Mesendoderm (in vitro differentiated cells): ENCODE results near the gene TMEM190.

Experiments
- DNase-seq: peaks from one replicate; pipeline ENCODE4 v3.0.0; 2013
- H2AK5ac ChIP-seq: 2 replicates; pipeline ENCODE4 v1.6.1; 2013; ENCODE audit warnings: low read length, inconsistent platforms
- H2BK120ac ChIP-seq: 2 replicates; pipeline ENCODE4 v1.6.1; 2013; ENCODE audit warnings: low read depth, mild to moderate bottlenecking, low read length, moderate library complexity, mixed read lengths
- H2BK15ac ChIP-seq: replicated peaks from 2 replicates; pipeline ENCODE4 v1.6.1; 2013; ENCODE audit warnings: low read depth, mild to moderate bottlenecking, moderate library complexity
- H2BK5ac ChIP-seq: 2 replicates; pipeline ENCODE4 v1.6.1; 2013; ENCODE audit warnings: low read length, inconsistent platforms
- H3K18ac ChIP-seq: 2 replicates; pipeline ENCODE4 v1.6.1; 2013; ENCODE audit warnings: mild to moderate bottlenecking, low read length, mixed read lengths
- H3K23ac ChIP-seq: one replicate; pipeline ENCODE4 v1.6.1; 2013; ENCODE audit warnings: low read length
- H3K27ac ChIP-seq: 2 replicates; pipeline ENCODE4 v1.5.1; 2013; ENCODE audit warnings: low read depth, mild to moderate bottlenecking, inconsistent platforms, low read length, moderate library complexity
- H3K27me3 ChIP-seq: 2 replicates; pipeline ENCODE4 v1.6.1; 2013; ENCODE audit warnings: low read length, control low read depth, mild to moderate bottlenecking, inconsistent platforms; ENCODE audit not compliant: insufficient read depth, poor library complexity
- H3K36me3 ChIP-seq: 2 replicates; pipeline ENCODE4 v1.6.1; 2013; ENCODE audit warnings: low read length, inconsistent platforms; ENCODE audit not compliant: control insufficient read depth, insufficient read depth
- H3K4ac ChIP-seq: one replicate; pipeline ENCODE4 v1.6.1; 2013; ENCODE audit warnings: low read depth, mild to moderate bottlenecking, low read length, moderate library complexity
- H3K4me1 ChIP-seq: 2 replicates; pipeline ENCODE4 v1.6.1; 2013; ENCODE audit warnings: low read depth, low read length, inconsistent platforms; ENCODE audit not compliant: control insufficient read depth
- H3K4me2 ChIP-seq: 2 replicates; pipeline ENCODE4 v1.6.1; 2013; ENCODE audit warnings: low read length
- H3K4me3 ChIP-seq: 2 replicates; pipeline ENCODE4 v1.5.1; 2013; ENCODE audit warnings: mild to moderate bottlenecking, low read length
- H3K56ac ChIP-seq: one replicate; pipeline ENCODE4 v1.6.1; 2013; ENCODE audit warnings: low read length
- H3K79me1 ChIP-seq: 2 replicates; pipeline ENCODE4 v1.6.1; 2013; ENCODE audit warnings: low read length, inconsistent platforms
- H3K79me2 ChIP-seq: 2 replicates; pipeline ENCODE4 v1.6.1; 2013; ENCODE audit warnings: mild to moderate bottlenecking, low read length; ENCODE audit not compliant: control insufficient read depth, insufficient read depth
- H3K9ac ChIP-seq: 2 replicates; pipeline ENCODE4 v1.6.1; 2013; ENCODE audit warnings: low read length, inconsistent platforms
- H4K5ac ChIP-seq: one replicate; pipeline ENCODE4 v1.6.1; 2013; ENCODE audit warnings: low read length
- H4K8ac ChIP-seq: one replicate; pipeline ENCODE4 v1.6.1; 2013; ENCODE audit warnings: low read depth, mild to moderate bottlenecking, control low read depth, low read length, moderate library complexity
- WGBS: extraction: QIAGEN DNeasy Blood & Tissue Kit; methylation state at CpG from one replicate; pipeline ENCODE4 v1.1.7; 2013; ENCODE audit warnings: low lambda C conversion rate, missing lambda C conversion rate; ENCODE audit not compliant: insufficient coverage; ENCODE audit errors: extremely low coverage; 5-methylcytosine and 5-hydroxymethylcytosine counted together

TMEM190 gene

DNA sequence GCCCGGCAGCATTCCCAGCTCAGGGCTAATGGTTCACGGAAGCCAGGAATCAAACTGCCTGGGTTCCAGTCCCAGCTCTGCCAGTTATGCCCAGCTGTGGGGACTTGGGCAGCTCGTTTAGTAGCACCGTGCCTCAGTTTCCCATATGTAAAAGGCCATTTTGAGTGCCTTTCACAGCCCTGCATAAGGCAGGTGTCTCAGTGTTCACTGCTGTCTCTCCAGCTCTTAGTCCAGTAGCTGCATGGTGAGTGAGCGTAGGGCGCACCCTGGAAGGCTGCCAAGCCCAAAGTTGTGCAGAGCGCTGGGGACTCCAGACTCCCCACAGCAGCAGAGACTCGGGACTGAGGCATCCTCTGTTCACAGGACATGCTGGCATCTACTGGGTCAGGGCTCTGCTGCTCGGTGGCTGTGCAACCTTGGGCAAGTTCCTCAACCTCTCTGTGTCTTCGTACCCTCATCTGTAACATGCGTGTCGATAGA, 14.6 kb downstream of the TMEM190 start:
- DNase-seq = no peak

DNA sequence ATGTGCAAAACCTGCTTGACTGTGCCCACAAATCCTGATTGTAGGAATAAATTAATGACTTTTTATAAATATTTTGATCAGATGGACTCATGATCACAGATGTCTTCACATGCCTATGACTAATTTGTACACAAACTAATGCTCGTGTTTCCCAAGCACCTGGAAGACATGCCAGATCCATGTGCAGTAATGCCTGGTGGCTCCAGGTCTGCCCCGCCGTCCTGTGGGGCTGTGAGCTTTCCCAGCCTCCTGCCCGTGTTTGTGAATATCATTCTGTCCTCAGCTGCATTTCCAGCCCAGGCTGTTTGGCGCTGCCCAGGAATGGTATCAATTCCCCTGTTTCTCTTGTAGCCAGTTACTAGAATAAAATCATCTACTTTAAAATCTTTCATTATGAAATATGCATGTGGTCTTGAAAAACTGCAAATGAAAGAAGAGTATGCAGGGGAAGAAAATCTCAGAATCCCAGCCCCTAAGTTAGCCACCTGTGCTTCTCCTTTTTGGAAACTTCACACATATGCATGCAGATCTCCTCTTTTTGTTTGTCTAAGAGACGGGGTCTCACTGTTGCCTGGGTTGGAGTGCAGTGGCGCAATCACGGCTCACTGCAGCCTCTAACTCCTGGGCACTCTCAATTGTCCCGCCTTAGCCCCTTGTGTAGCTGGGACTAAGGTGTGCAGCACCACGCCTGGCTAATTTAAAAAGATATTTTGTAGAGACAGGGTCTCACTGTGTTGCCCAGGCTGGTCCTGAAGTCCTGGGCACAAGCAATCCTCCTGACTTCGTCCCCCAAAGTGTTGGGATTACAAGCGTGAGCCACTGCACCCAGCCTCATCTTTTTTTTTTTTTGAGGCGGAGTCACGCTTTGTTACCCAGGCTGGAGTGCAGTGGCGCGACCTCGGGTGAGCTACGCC, 15.3 kb downstream of the TMEM190 start:
- WGBS = no CpG with 5 or more reads among the region's 18 CpGs
- H3K9ac ChIP-seq = peak overlapping the region; percentile 28

More for the DNA sequence above, 14.6 kb downstream of the TMEM190 start:
- H2BK15ac ChIP-seq = no peak overlapping the region
- no peak overlapping the region for H3K27ac ChIP-seq
- H2AK5ac ChIP-seq = no peak overlapping the region
- H3K27me3 ChIP-seq = no peaks in the 10 kb centered on the region
- H3K4me2 ChIP-seq = no peak overlapping the region
- no peak overlapping the region for H3K9ac ChIP-seq
- H3K4me3 ChIP-seq = no peak overlapping the region
- H2BK5ac ChIP-seq = no peak overlapping the region
- H3K4ac ChIP-seq = no peak overlapping the region
- no peak overlapping the region for H2BK120ac ChIP-seq
- no peak overlapping the region for H4K8ac ChIP-seq
- H3K4me1 ChIP-seq = peaks cover 12% of the 10 kb centered on the region
- H3K56ac ChIP-seq = no peak overlapping the region
- no peak overlapping the region for H4K5ac ChIP-seq
- peaks cover 25% of the 10 kb centered on the region for H3K79me2 ChIP-seq
- H3K23ac ChIP-seq = no peak overlapping the region
- no peak overlapping the region for H3K18ac ChIP-seq
- peaks cover 20% of the 10 kb centered on the region for H3K79me1 ChIP-seq
- WGBS = no CpG with 5 or more reads among the region's 12 CpGs
- peaks cover 21% of the 10 kb centered on the region for H3K36me3 ChIP-seq

DNA sequence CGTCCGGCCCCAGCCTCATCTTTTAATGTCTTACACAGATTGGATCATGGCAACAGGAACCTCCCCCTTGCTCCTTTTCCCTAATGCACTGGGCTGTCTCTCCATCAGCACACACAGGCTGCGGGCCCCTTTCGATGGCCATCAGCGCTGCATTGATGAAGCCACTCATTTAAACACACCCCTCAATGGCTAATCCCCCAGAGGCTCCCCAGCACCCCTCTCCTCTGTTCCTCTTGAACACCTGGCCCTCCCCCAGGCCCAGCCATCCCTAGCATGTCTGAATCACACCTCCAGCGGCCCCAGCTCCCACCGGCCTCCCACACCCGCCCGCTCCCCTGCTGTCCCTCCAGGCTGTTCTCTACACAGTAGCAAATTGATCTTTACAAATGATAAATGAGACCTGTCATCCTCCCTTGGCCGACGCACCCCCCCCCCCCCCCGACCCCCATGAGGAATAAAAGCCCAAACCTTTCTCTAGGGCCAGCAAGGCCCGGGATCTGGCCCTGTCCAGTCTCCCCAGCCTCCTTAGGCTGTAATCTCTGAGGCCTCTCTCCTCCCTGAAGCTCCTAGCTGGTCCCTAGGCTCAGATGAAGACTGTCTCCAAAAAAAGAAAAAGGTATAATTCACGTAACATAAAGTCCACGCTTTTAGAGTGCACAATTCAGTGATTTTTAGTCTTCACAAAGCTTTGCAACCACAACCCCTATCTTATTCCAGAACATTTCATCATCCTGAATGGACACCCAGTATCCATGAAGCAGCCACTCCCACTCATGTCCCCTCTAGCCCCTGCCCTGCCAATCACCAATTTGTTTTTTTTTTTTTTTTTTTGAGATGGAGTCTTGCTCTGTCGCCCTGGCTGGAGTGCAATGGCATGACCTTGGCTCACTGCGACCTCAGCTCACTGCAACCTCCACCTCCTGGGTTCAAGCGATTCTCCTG, 16.5 kb downstream of the TMEM190 start:
- Histone ChIP-seq H4K8ac (no peak overlapping the region), H3K79me2 (peaks cover 6% of the 10 kb centered on the region), H3K27me3 (no peaks in the 10 kb centered on the region), H3K18ac (no peak overlapping the region), H4K5ac (no peak overlapping the region), H3K9ac (no peak overlapping the region), H2BK15ac (no peak overlapping the region), H3K4me2 (no peak overlapping the region), H3K79me1 (peaks cover 7% of the 10 kb centered on the region), H3K56ac (peak overlapping the region; percentile 64), H3K4me1 (peaks cover 2% of the 10 kb centered on the region), H3K36me3 (peaks cover 10% of the 10 kb centered on the region), H3K4me3 (no peak overlapping the region), H2BK120ac (no peak overlapping the region), H2BK5ac (no peak overlapping the region), H3K23ac (no peak overlapping the region), H3K27ac (no peak overlapping the region), H3K4ac (no peak overlapping the region), H2AK5ac (no peak overlapping the region)
- WGBS = no CpG with 5 or more reads among the region's 18 CpGs
- DNase-seq = no peak

More for the DNA sequence above, 15.3 kb downstream of the TMEM190 start:
- H2BK5ac ChIP-seq = no peak overlapping the region
- no peak overlapping the region for H3K23ac ChIP-seq
- peaks cover 18% of the 10 kb centered on the region for H3K79me2 ChIP-seq
- H3K4me1 ChIP-seq = peaks cover 11% of the 10 kb centered on the region
- no peak overlapping the region for H4K5ac ChIP-seq
- H2BK15ac ChIP-seq = no peak overlapping the region
- H3K36me3 ChIP-seq = peaks cover 20% of the 10 kb centered on the region
- H3K79me1 ChIP-seq = peaks cover 18% of the 10 kb centered on the region
- H3K4me3 ChIP-seq = no peak overlapping the region
- no peak overlapping the region for H3K4ac ChIP-seq
- H3K27ac ChIP-seq = no peak overlapping the region
- H4K8ac ChIP-seq = no peak overlapping the region
- peak overlapping the region; percentile 22 for H3K56ac ChIP-seq
- H3K4me2 ChIP-seq = no peak overlapping the region
- no peak overlapping the region for H3K18ac ChIP-seq
- H2BK120ac ChIP-seq = no peak overlapping the region
- no peak for DNase-seq
- H3K27me3 ChIP-seq = no peaks in the 10 kb centered on the region
- H2AK5ac ChIP-seq = no peak overlapping the region

DNA sequence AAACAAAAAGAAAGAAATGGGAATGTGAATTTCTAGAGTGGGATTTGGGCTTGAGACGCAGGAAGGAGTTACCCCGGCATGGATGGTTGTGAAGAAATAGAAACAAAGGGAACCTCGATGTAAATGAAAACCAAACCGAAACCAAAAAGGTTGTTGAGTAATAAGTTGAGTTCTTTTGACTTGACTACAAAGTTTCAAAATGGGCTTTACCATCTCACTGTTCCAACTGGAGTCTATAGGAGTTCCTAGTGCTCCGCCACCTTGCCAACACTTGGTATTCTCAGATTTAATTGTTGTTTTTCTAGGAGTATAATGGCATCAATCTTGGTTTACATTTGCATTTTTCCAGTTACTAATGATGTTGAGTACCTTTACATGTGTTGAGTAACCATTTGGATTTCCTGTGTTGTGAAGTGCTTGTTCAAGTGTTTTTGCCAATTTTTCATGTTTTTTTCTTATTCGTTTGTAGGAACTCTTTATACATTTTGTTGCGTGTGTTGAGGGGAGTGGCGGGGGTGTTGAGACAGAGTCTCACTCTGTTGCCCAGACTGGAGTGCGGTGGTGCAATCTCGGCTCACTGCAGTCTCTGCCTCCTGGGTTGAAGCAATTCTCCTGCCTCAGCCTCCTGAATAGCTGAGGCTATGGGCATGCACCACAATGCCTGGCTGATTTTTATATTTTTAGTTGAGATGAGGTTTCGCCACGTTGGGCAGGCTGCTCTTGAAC, 21.7 kb downstream of the TMEM190 start:
- H3K18ac ChIP-seq = no peak overlapping the region
- no peak for DNase-seq
- peaks cover 6% of the 10 kb centered on the region for H3K79me1 ChIP-seq
- no peak overlapping the region for H3K4ac ChIP-seq
- H3K4me3 ChIP-seq = no peak overlapping the region
- H3K9ac ChIP-seq = no peak overlapping the region
- H2BK15ac ChIP-seq = no peak overlapping the region
- H3K79me2 ChIP-seq = peaks cover 1% of the 10 kb centered on the region
- H3K4me1 ChIP-seq = no peaks in the 10 kb centered on the region
- H3K56ac ChIP-seq = no peak overlapping the region
- no peak overlapping the region for H2AK5ac ChIP-seq
- no peak overlapping the region for H4K8ac ChIP-seq
- H3K27me3 ChIP-seq = no peaks in the 10 kb centered on the region
- no peak overlapping the region for H2BK120ac ChIP-seq
- no peak overlapping the region for H4K5ac ChIP-seq
- H3K4me2 ChIP-seq = no peak overlapping the region
- no CpG with 5 or more reads among the region's 12 CpGs for WGBS
- H3K23ac ChIP-seq = no peak overlapping the region
- H3K27ac ChIP-seq = no peak overlapping the region
- no peak overlapping the region for H2BK5ac ChIP-seq
- H3K36me3 ChIP-seq = peaks cover 4% of the 10 kb centered on the region

DNA sequence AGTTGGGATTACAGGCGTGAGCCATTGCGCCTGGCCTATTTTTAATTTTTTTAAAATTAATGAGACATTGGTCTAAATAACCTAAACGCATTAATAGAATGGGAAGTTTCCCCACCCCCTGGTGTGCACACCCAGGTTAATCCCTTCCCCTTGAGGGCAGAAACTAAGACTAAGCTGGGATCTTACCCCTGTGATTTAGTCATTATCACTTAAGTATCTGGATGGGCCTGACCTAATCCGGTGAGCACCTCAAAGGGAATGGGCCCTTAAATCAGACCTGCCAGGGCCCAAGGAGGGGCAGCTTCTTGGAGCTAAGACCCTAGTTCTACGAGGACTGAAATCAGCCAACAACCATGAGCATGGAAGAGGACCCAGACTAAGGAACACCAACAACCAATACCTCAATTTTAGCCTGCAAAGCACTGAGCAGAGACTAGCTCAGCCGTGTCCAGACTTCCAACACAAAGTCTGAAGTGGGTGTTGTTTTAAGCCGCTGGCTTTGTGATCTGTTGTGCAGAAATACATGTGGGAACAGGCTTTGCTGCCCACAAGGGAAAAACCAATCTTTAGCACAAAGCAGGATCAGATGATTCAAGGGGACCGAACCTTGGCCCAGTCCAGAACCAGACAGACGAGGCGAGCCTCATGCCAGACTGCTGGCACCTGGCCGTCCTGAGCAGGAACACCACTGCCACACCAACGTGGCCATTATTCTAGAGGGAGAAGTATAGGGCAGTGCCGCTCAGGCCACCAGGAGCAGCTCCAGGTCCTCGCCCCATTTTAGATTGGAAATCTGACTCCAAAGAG, 23.9 kb downstream of the TMEM190 start:
- Histone ChIP-seq H3K79me1 (peaks cover 8% of the 10 kb centered on the region), H2BK5ac (no peak overlapping the region), H3K36me3 (peaks cover 7% of the 10 kb centered on the region), H3K27ac (no peak overlapping the region), H2BK120ac (no peak overlapping the region), H3K27me3 (no peaks in the 10 kb centered on the region), H3K56ac (no peak overlapping the region), H4K8ac (no peak overlapping the region), H3K9ac (no peak overlapping the region), H3K4me1 (no peaks in the 10 kb centered on the region), H3K23ac (no peak overlapping the region), H3K79me2 (peaks cover 9% of the 10 kb centered on the region), H3K4ac (no peak overlapping the region), H2BK15ac (no peak overlapping the region), H4K5ac (no peak overlapping the region), H3K4me3 (no peak overlapping the region), H2AK5ac (no peak overlapping the region), H3K18ac (no peak overlapping the region), H3K4me2 (no peak overlapping the region)
- no peak for DNase-seq
- WGBS = no CpG with 5 or more reads among the region's 14 CpGs
